PC-3 (cell line): ENCODE measurements around the gene C4orf50. TPM values are rescaled to one million over a fixed set of nuclear protein-coding genes. Genes with fewer than 3 reads are reported as not detected.

Experiments used
- ATAC-seq: fragments of 200-7000 bp; cut with Tn5 transposase; 2 replicates; pipeline ENCODE4 v1.9.1; 2020; ENCODE audit warnings: mild to moderate bottlenecking, moderate library complexity
- BruUV-seq: library from RNA; stranded (reverse); fragments of 400-500 nt; replicated peaks from 2 replicates; lab custom pipeline; 2021; lab: Mats Ljungman, UMichigan
- CTCF ChIA-PET: fragments of 300-600 bp; sonication (Branson Sonifier 250); formaldehyde crosslinking; loops from one replicate; lab custom pipeline; 2022; ENCODE audit warnings: antibody characterized with exemption; lab: Charles Lee
- POLR2A ChIA-PET: fragments of 300-600 bp; sonication (Branson Sonifier 250); formaldehyde crosslinking; loops from one replicate; lab custom pipeline; 2022; ENCODE audit warnings: antibody characterized with exemption; ENCODE audit not compliant: unreplicated experiment; lab: Charles Lee
- DNase-seq: peaks from one replicate; pipeline ENCODE4 v3.0.0-alpha.2; 2015
- H2AFZ ChIP-seq: fragments of 300-600 bp; sonication (generic); 2 replicates; pipeline ENCODE4 v1.6.0; 2016; ENCODE audit warnings: antibody characterized with exemption, low read length
- H3F3A ChIP-seq: fragments of 300-600 bp; sonication (generic); one replicate; pipeline ENCODE4 v1.6.0; 2017; ENCODE audit warnings: antibody characterized with exemption, low read length, control low read depth, mild to moderate bottlenecking; ENCODE audit not compliant: unreplicated experiment
- H3K27ac ChIP-seq: fragments of 300-600 bp; sonication (generic); 2 replicates; pipeline ENCODE4 v1.5.1; 2016; ENCODE audit warnings: mild to moderate bottlenecking, low read length
- H3K27me3 ChIP-seq: fragments of 300-600 bp; sonication (generic); 2 replicates; pipeline ENCODE4 v1.6.1; 2016; ENCODE audit warnings: low read length, mixed read lengths
- H3K36me3 ChIP-seq: fragments of 300-600 bp; sonication (generic); 2 replicates; pipeline ENCODE4 v1.6.1; 2016; ENCODE audit warnings: low read depth, mixed run types, low read length, mixed read lengths
- H3K4me1 ChIP-seq: fragments of 300-600 bp; sonication (generic); 2 replicates; pipeline ENCODE4 v1.5.1; 2016; ENCODE audit warnings: low read length; ENCODE audit not compliant: insufficient read depth
- H3K4me2 ChIP-seq: fragments of 300-600 bp; sonication (generic); 2 replicates; pipeline ENCODE4 v1.6.0; 2016; ENCODE audit warnings: low read length
- H3K4me3 ChIP-seq: fragments of 300-600 bp; sonication (generic); 2 replicates; pipeline ENCODE4 v1.5.1; 2016; ENCODE audit warnings: mild to moderate bottlenecking, low read length, mixed read lengths
- H3K79me2 ChIP-seq: fragments of 300-600 bp; sonication (generic); 2 replicates; pipeline ENCODE4 v1.6.1; 2017; ENCODE audit warnings: low read length, mixed read lengths
- H3K9ac ChIP-seq: fragments of 300-600 bp; sonication (generic); 2 replicates; pipeline ENCODE4 v1.6.0; 2016; ENCODE audit warnings: mild to moderate bottlenecking, low read length
- H3K9me2 ChIP-seq: fragments of 300-600 bp; sonication (generic); replicated peaks from 2 replicates; pipeline ENCODE4 v1.6.1; 2016; ENCODE audit warnings: mixed run types, low read length, mixed read lengths
- H3K9me3 ChIP-seq: fragments of 300-600 bp; sonication (generic); 2 replicates; pipeline ENCODE4 v1.6.1; 2016; ENCODE audit warnings: low read length, mixed read lengths
- H4K20me1 ChIP-seq: fragments of 300-600 bp; sonication (generic); 2 replicates; pipeline ENCODE4 v1.6.1; 2016; ENCODE audit warnings: low read length, mixed read lengths
- CTCF ChIP-seq: fragments of 300-600 bp; sonication (generic); conservative IDR thresholded peaks from 2 replicates; pipeline ENCODE4 v1.5.1; 2017; ENCODE audit warnings: antibody characterized with exemption, low read depth, mild to moderate bottlenecking, low read length
- EZH2 ChIP-seq: fragments of 300-600 bp; sonication (generic); IDR thresholded peaks from one replicate; pipeline ENCODE4 v1.6.1; 2017; ENCODE audit warnings: antibody characterized with exemption, mild to moderate bottlenecking, low read length; ENCODE audit not compliant: unreplicated experiment
- EZH2phosphoT487 ChIP-seq: fragments of 300-600 bp; sonication (generic); IDR thresholded peaks from 2 replicates; pipeline ENCODE4 v1.6.1; 2018; ENCODE audit warnings: mild to moderate bottlenecking, antibody characterized with exemption, low read length, borderline replicate concordance
- intact Hi-C: fragments of 100-400 bp; cut with micrococcal nuclease; formaldehyde crosslinking; loops from 2 replicates; pipeline ENCODE4 v1.9.0; 2023
- total RNA-seq: library from RNA; depleted of rRNA; stranded (reverse); fragments of >200 nt; gene quantifications from 2 replicates; pipeline ENCODE4 v1.2.3, GENCODE V29; 2014

The C4orf50 gene
- total RNA-seq, 1 experiment from 2014 or later: not detected

GRCh38 chr4:5924461-5925125 lies 93.6 kb downstream of the C4orf50 start:
- no TSS peak for BruUV-seq
- Histone ChIP-seq H3K27ac (no peak overlapping the region), H3K4me1 (no peaks in the 10 kb centered on the region), H3K9ac (no peak overlapping the region), H3K79me2 (no peaks in the 10 kb centered on the region), H3K4me3 (no peak overlapping the region), H4K20me1 (no peaks in the 10 kb centered on the region), H2AFZ (no peak overlapping the region), H3K9me3 (no peaks in the 10 kb centered on the region), H3K36me3 (no peaks in the 10 kb centered on the region), H3K4me2 (no peak overlapping the region), H3K27me3 (peaks cover 51% of the 10 kb centered on the region), H3K9me2 (no peaks in the 10 kb centered on the region), H3F3A (no peaks in the 10 kb centered on the region)
- CTCF ChIA-PET: no interaction called here
- intact Hi-C loops: no loop called here
- ATAC-seq: no peak
- TF ChIP-seq EZH2: no peak
- POLR2A ChIA-PET: no interaction called here
- no peak for DNase-seq

GRCh38 chr4:5923376-5923775 lies 94.9 kb downstream of the C4orf50 start:
- no peaks in the 10 kb centered on the region for H3K79me2 ChIP-seq
- no peaks in the 10 kb centered on the region for H3F3A ChIP-seq
- no peak overlapping the region for H2AFZ ChIP-seq
- CTCF ChIA-PET: no interaction called here
- ATAC-seq (no peak), DNase-seq (no peak)
- TF ChIP-seq CTCF (no peak), EZH2phosphoT487 (no peak), EZH2 (no peak)
- no peak overlapping the region for H3K4me3 ChIP-seq
- H3K4me2 ChIP-seq: no peak overlapping the region
- H3K9ac ChIP-seq: no peak overlapping the region
- H3K36me3 ChIP-seq: no peaks in the 10 kb centered on the region
- no peaks in the 10 kb centered on the region for H3K4me1 ChIP-seq
- peaks cover 39% of the 10 kb centered on the region for H3K27me3 ChIP-seq
- H4K20me1 ChIP-seq: no peaks in the 10 kb centered on the region
- intact Hi-C loops: no loop called here
- no peaks in the 10 kb centered on the region for H3K9me3 ChIP-seq
- no peaks in the 10 kb centered on the region for H3K9me2 ChIP-seq
- no TSS peak for BruUV-seq
- POLR2A ChIA-PET: no interaction called here
- H3K27ac ChIP-seq: no peak overlapping the region

- ChIA-PET POLR2A (no interaction called here), CTCF (no interaction called here)
- no TSS peak for BruUV-seq
- H3K36me3 ChIP-seq: no peaks in the 10 kb centered on the region
- H2AFZ ChIP-seq: no peak overlapping the region
- H3K79me2 ChIP-seq: no peaks in the 10 kb centered on the region
- H3F3A ChIP-seq: no peaks in the 10 kb centered on the region
- H3K27ac ChIP-seq: no peak overlapping the region
- DNase-seq (no peak), ATAC-seq (no peak)
- no peak overlapping the region for H3K4me3 ChIP-seq
- peaks cover 37% of the 10 kb centered on the region for H3K27me3 ChIP-seq
- no peak overlapping the region for H3K9ac ChIP-seq
- intact Hi-C loops: no loop called here
- no peak overlapping the region for H3K4me2 ChIP-seq
- TF ChIP-seq CTCF: no peak
- no peak for TF ChIP-seq EZH2phosphoT487
- no peak for TF ChIP-seq EZH2
- no peaks in the 10 kb centered on the region for H3K9me2 ChIP-seq
- H3K9me3 ChIP-seq: no peaks in the 10 kb centered on the region
- no peaks in the 10 kb centered on the region for H4K20me1 ChIP-seq
- H3K4me1 ChIP-seq: no peaks in the 10 kb centered on the region
Measured at GRCh38 chr4:5922556-5922955, 95.7 kb downstream of the C4orf50 start.
